NCI-H146 (cell line): ENCODE measurements around the gene TACC2.

Experiments
- DNase-seq: peaks from one replicate; lab custom pipeline; 2025; lab: John Stamatoyannopoulos, UW

The TACC2 gene

DNA sequence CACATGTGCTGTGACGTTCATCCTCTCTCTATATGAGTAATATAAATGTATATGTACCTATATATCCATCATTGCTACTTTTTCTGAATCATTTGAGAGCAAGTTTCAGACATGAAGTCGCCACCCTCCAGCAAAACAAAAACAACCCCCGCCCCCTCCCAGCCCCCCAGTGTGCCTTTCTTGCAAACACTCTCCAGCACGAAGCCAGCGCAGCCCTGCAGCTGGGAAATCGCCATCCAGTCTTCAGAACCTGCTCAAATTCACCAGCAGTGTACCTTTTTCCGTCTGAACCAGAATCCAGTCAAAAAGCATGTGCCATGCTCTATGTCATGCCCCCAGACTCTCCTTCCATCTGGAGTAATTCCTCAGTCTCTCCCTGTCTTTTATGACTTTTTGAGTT is 135.8 kb downstream of the TACC2 start:
- no peak for DNase-seq

DNA sequence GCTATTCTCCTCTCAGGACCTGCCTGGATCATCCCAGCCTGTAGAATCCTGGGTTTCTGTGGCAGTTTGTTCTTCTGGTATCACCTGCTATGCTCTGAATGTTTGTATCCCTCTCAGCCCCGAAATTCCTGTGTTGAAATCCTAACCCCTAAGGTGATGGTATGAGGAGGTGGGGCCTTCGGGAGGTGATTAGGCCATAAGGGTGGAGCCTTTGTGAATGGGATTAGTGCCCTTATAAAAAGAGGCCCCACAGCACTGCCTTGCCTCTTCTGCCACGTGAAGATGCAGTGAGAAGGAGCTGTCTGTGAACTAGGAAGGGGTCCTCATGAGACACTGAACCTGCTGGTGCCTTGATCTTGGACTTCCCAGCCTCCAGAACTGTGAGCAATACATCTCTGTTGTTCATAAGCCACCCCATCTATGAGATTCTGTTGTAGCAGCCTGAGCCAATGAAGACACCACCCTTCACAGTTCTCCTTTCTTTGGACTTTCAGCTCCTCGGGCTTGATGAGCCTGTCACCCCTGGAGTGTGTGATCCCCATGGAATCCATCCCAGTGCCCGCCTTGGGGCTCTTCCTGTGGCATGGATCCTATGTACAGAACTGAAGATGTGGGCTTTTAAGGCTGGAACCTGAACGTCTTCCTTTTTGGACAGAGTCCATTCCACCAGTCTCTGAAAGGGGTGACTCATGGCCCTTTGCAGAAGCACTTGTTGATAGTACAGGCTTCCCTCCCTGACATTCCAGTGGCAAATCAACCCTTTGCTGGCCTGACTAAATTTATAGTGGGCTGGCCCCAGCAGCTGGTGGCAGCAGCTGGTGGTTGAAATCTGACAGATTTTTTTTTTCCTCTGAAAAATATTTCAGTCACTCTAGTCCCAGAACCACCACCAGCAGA is 138.0 kb downstream of the TACC2 start:
- DNase-seq, result no peak

DNA sequence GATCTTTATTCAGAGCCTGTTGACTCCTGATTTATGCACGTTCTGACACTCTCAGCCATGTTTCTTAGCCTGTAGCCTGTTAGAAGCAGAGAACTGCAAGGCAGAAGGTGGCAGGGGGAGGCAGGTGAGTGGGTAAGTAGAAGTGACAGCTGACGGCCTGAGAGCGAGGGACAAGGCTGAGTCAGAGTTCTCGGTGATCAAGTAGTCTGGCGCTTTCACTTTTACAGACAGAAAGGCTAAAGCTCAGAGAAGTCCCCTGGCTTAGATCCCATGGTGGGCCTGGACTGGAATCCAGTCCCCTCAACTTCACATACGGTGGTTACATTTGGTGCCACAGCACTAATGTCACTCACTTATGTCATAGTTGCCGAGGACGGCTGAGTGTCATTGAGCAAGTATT is 139.0 kb downstream of the TACC2 start:
- no peak for DNase-seq

GRCh38 chr10:122128357-122128756 is 139.4 kb downstream of the TACC2 start:
- DNase-seq, result no peak

- DNase-seq, result no peak
Observed at GRCh38 chr10:122130474-122131110, 141.6 kb downstream of the TACC2 start.

- no peak for DNase-seq
Observed at GRCh38 chr10:122132331-122132755, 143.4 kb downstream of the TACC2 start.

DNA sequence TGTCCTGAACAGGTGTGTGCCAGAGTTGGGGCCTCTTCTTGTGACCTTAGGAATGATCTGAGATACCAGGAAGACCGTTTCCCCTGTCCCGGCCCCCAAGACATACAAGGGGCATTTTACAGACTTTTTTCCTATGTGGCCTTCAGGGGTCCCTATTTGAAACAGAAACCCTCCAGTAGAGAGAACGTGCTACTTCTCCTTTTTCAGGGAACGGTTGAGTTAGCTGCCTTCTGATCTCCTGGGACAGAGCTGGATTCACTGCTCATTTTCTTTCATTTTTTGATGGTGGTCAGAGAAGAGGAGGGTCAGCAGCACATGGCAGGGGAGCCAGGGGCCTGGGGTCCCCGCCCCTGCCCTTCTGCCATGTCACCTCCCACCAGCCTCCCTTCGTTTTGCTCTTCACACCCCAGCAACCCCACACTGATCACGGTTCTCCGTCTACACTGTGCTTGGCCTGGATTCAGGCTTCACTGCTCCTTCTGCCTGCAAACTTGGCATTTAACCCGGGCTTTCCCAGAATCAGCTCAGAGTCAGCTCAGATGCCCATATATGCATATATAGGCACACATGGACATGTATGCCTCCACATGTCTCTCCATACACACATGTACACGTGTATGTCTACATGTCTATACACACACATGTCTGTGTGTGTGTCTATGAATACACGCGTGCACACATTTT is 144.1 kb downstream of the TACC2 start:
- DNase-seq, result no peak

DNA sequence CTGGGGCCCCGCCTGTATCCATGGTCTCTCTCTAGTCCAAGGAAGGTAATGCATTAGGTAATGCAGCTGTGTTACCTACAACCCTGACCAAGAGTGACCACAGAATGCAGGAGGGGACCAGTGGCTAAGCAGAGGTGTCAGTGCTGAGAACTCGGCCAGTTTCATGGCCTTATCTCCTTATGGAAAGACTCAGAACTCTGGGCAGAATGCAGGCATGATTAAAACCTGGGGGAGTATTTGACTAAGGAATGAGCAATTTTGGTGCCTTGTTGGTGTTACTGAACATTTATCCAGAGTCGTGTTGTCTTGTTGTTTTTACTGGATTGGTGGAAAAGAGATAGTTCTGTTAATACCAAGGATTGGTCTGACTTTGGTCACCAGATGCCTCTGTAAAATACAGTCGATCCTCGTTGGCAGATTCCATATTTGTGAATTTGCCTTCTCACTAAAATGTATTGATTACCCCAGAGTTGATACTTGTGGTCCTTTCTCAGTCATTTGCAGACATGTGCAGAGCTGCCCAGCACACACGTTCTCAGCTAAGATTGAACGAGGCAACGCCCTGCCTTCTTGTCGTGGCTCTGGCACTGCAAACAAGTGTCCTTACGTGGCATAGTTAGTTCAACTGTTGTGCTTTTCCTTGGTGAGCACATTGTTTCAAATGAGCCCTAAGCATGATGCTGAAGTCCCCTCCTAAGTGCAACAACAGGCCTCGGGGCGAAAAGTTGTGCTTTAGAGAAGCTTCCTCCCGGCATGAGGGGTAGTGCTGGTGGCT is 146.5 kb downstream of the TACC2 start:
- DNase-seq, result no peak

GRCh38 chr10:122138831-122139625 is 150.1 kb downstream of the TACC2 start:
- no peak for DNase-seq

DNA sequence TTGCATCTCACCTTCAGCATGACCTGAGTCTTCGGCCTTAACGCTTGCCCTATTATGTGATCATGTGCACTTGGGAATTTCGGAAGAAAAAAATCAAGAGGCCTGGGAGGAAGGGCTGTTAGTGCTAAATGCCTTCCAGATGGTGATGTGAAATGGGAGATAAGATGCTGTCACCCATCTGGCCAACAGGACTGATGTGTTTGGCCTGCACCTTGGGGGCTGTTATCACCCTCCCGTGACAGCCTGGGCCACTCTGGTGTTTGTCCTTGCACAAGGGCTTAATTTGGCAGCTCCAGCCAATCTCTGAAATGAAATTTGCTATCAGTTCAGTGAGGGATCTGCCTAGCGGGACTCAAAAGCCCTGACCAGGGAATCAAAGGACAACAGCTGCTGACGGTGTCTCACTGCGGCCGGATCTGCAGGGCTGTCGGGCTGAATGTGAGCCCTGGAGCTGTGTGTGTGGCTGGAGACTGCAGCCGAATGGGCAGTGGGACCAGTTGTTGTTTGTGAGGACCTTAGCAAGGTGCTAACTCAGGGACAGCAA is 150.7 kb downstream of the TACC2 start:
- no peak for DNase-seq

- no peak for DNase-seq
Observed at GRCh38 chr10:122140461-122140902, 151.5 kb downstream of the TACC2 start.

- peak; percentile 57 for DNase-seq
Observed at GRCh38 chr10:122140941-122141623, 152.1 kb downstream of the TACC2 start.

- no peak for DNase-seq
Observed at GRCh38 chr10:122141821-122142640, 153.1 kb downstream of the TACC2 start.

DNA sequence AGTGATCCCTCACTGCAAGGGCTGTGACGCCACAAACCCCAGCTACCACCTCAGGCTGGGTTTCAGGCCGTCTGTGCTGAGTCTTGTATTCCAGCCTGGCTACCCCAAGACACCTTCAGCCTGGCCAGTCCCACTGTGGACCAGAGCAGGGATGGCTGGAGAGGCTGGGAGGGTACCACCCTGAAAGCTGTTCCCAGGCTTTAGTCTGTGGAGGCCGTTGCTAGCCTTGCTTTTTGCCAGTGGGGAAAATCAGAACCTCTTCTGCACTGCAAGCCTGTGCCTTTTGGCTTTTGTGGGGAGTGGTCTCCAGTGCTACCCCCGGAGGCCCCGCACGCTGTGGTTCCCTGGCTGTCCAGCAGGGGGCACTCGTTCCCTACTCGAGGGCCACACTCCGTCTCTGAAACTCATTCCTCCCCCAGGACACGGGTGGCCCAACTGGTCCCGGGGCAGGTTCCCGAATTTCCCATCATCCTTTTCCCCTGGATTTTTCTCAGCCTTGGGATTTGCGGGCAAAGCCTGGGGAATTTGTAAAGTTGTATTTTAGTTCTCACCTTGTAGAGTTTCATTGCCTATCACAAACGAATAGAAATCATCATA is 153.8 kb downstream of the TACC2 start:
- DNase-seq, result peak; percentile 35

GRCh38 chr10:122143238-122143841 is 154.4 kb downstream of the TACC2 start:
- DNase-seq, result peak; percentile 19

DNA sequence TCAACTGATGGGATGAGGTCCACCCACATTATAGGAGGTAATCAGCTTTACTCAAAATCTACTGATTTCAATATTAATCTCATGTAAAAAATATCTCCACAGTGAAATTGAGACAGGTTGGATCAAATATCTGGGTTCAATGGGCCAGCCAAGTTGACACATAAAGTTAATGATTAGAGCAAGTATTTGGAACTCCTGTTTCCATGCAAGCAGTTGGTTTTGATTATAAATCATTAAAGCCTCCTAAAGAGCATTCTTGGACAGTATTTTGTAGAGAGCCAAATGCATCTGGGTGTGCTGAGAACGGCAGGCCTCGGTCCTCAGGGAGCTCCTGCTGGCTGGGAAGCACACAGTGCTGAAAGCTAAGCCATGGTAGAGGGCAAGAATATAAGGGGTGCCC is 155.2 kb downstream of the TACC2 start:
- no peak for DNase-seq

DNA sequence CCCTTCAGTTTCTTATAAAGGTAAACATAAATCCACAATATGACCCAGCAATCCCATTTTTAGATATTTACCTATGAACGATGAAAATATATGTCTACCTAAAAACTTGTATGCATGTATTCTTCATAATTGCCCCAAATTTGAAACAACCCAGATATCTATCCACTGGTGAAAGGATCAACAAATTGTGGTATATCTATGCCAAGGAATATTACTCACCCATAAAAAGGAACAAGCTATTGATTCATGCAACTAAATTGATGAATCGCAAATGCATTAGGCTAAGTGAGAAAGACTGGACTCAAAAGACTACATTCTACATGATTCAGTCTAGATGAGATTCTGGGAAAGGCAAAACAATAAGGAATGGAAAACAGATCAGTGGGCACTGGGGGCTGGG is 156.2 kb downstream of the TACC2 start:
- DNase-seq, result no peak

GRCh38 chr10:122147663-122148062 is 158.7 kb downstream of the TACC2 start:
- no peak for DNase-seq
